ENCODE data around the gene KRT13.

- TF ChIP-seq PHTF2 (CRISPR knock-in tag; IDR thresholded peaks at IDR 0.05) (no peak), CTCF (IDR thresholded peaks at IDR 0.05 in 2 of 3, conservative IDR thresholded peaks at IDR 0.05 in 1 of 3; ENCODE audit: insufficient read depth in 2 of 3, low read depth in 1 of 3, low read length in 3 of 3) (no peak), MECOM (CRISPR knock-in tag; IDR thresholded peaks at IDR 0.05) (no peak), KAT7 (CRISPR knock-in tag; IDR thresholded peaks at IDR 0.05; ENCODE audit: borderline replicate concordance) (no peak), ZFP91 (CRISPR knock-in tag; IDR thresholded peaks at IDR 0.05) (no peak), KLF16 (IDR thresholded peaks at IDR 0.05) (no peak), JUNB (CRISPR knock-in tag; conservative IDR thresholded peaks at IDR 0.05) (no peak), ESRRA (IDR thresholded peaks at IDR 0.05; ENCODE audit: borderline replicate concordance, low read depth) (no peak), FIP1L1 (IDR thresholded peaks at IDR 0.05; ENCODE audit: low read depth, low read length, poor library complexity, severe bottlenecking) (no peak)
These were observed 15.9 kb downstream of the KRT13 start, which contains the start of gene KRT36 for GRCh38 chr17:41489531-41489930.
